ENCODE data around the gene PRKCA.
"Not testable (repeated sequence)": the region's sequence is repeated elsewhere in the genome, so short reads cannot be mapped to it uniquely, and the experiment has no call there.

PRKCA gene

GRCh38 chr17:66611397-66611796 is 309.0 kb downstream of the PRKCA start:
- Histone ChIP-seq H3K4me3 (no peak overlapping the region), H3K27ac (no peak overlapping the region)

DNA sequence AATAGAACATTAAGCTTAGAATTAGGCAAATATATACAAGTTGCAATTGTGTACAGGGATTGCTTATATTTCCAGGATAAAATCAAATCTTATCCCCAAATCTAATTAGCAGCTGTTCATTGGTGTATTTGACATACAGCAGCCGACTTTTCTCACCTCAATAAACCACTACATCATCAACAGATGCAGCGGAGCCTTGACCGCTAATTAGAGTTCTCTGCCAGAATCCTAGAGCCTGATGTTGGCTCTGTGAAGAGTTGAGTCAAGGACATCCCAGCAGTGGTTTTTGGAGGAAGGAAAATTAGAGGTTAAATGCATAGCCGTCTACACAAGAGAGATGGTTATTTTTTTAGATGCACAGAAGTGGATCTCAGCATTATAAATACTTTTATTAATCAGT is 310.6 kb downstream of the PRKCA start:
- no peak overlapping the region for H3K27ac ChIP-seq
- H3K4me3 ChIP-seq, result no peak overlapping the region

DNA sequence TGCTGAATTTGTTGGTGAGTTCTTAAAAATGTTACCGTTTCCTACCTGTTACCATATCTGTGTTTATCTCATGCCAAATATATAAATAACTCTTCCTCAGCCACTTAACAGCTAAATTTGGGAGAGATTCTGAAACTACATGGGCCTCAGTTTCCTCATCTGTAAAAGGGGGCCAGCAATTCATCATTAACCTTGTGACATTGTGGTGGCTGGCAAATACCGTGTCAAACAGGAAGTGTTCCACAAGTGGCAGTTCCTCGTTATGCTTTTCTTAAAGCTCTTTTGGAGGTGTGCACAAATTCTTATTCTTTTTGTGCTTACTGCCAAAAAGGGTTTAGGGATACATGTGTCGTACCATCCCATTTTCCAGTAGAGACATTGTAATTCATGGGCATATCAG is 312.1 kb downstream of the PRKCA start:
- Histone ChIP-seq H3K4me3 (no peak overlapping the region), H3K27ac (no peak overlapping the region)

DNA sequence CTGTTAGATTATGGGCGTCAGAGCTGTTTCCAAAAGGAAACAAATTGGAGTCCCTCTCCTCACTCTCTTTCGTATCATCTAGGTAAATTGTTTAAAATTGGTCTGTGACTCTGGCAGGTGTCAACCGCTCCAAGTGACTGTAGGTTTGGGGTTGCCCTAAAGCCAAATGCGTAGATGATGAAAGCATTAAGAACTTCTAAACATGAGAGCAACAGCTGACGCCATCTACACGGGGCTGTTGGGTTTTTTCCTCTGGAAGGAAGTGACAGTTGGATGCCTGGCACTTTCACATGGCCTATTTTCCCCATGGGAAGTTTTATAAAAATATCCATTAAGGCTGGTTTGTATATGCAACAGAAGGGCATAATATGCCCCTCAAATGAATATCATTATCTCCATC is 316.8 kb downstream of the PRKCA start:
- no peak overlapping the region for H3K4me3 ChIP-seq
- H3K27ac ChIP-seq, result no peak overlapping the region

GRCh38 chr17:66620528-66620927 is 318.1 kb downstream of the PRKCA start:
- Histone ChIP-seq H3K4me3 (no peak overlapping the region), H3K27ac (no peak overlapping the region)

- not testable (repeated sequence) for H3K4me3 ChIP-seq, H3K27ac ChIP-seq
Measured at GRCh38 chr17:66624630-66625029, 322.2 kb downstream of the PRKCA start.

- no peak overlapping the region for H3K27ac ChIP-seq
- no peak overlapping the region for H3K4me3 ChIP-seq
Measured at GRCh38 chr17:66625311-66625767, 322.9 kb downstream of the PRKCA start.

GRCh38 chr17:66627985-66628384 is 325.6 kb downstream of the PRKCA start:
- no peak overlapping the region for H3K27ac ChIP-seq
- H3K4me3 ChIP-seq, result no peak overlapping the region

DNA sequence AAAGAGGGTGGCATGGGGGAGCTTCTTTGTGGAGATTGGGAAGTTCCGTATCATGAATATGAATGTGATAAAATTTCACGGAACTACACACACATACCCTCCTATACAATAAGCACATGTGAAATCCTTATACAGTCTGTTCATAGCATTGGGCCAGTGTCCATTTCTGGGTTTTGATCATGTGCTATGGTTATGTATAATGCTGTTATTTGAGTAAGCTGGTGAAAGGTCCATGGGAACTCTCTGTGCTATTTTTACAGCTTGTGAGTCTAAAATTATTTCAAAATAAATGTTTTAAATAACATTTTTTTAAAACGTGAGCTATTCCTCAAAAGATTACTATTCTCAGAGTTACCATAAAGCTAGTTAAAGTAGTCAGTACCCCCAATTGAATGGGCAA is 327.3 kb downstream of the PRKCA start:
- no peak overlapping the region for H3K27ac ChIP-seq
- H3K4me3 ChIP-seq, result no peak overlapping the region

- no peak overlapping the region for H3K27ac ChIP-seq
- H3K4me3 ChIP-seq, result no peak overlapping the region
Measured at GRCh38 chr17:66630379-66630778, 328.0 kb downstream of the PRKCA start.

DNA sequence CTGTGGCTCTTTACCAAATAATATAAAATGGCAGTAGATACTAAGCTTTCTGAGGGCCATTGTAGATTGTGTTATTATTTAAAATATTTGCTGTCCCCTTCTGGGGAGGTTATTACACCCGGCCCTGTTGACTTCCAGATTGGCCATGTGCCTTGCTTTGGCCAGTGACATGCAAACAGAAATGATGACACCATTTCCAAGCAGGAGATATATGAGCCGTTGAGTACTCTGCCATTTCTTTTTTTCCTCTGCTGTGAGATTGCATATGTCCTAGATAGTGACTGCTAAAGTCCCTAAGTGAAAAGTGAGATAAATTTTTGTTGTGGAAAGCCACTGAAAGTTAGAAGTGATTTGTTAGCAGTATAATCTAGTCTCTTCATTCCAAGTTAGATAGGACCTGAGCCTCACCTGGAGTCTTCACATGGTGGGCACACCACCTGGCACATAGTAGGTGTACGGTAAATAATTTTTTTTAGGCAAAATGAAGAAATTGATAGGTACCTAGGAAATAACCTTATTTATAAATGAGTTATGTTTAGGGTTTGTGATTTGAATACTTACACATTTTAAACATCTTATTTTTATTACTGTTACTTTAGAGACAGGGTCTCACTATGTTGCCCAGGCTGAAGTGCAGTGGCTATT is 328.5 kb downstream of the PRKCA start:
- no peak overlapping the region for H3K27ac ChIP-seq

DNA sequence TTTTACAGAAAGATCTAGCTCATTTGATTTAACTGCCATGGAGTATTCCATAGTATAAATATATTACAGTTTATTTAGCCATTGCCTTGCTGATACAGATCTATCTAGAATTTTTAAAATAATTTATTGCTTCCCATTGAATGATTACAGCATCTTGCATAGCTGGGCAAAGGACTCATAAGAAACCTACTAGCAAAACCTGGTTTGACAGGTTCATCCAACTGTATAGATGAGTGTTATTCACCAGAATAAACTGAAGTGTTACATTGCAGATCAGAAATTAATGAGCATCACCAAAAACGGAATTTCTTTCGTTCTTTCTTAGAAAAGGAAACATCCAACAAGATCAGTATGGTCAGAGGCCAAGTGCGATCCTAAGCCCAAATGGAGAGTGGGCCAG is 330.3 kb downstream of the PRKCA start:
- Histone ChIP-seq H3K4me3 (no peak overlapping the region), H3K27ac (no peak overlapping the region)

More for the DNA sequence above, 328.5 kb downstream of the PRKCA start:
- H3K4me3 ChIP-seq, result no peak overlapping the region

DNA sequence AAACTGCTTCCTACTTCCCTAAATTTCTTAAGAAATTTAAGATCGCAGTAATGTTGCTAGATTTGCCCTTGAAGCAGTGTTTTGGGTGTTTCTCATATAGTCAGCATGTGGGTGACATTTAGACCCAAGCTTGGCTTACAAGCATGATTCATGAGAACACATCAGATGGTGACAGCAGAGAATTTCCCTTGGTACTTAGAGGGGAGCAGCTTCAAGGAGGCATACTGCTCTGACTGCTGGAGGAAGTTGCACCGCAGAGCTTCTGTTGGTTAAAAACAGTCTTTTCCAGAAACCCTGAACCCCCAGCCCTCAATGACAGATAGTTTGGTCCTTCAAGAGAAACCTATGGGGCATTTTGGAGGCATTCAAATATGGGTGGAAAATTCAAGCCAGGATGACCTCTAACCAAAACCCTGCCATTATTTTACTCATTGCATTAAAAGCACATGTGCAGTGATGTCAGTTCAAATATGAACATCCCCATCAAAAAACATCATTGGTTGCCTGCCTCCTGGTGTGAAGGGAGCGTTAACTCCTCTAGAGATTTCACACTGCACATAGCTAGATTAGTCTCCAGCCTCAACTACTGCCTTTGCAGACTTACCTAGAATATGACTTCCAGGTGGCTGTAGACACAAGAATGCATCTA is 331.0 kb downstream of the PRKCA start:
- H3K4me3 ChIP-seq, result no peak overlapping the region

GRCh38 chr17:66634193-66634592 is 331.8 kb downstream of the PRKCA start:
- Histone ChIP-seq H3K27ac (no peak overlapping the region), H3K4me3 (no peak overlapping the region)

More for the DNA sequence above, 331.0 kb downstream of the PRKCA start:
- no peak overlapping the region for H3K27ac ChIP-seq

DNA sequence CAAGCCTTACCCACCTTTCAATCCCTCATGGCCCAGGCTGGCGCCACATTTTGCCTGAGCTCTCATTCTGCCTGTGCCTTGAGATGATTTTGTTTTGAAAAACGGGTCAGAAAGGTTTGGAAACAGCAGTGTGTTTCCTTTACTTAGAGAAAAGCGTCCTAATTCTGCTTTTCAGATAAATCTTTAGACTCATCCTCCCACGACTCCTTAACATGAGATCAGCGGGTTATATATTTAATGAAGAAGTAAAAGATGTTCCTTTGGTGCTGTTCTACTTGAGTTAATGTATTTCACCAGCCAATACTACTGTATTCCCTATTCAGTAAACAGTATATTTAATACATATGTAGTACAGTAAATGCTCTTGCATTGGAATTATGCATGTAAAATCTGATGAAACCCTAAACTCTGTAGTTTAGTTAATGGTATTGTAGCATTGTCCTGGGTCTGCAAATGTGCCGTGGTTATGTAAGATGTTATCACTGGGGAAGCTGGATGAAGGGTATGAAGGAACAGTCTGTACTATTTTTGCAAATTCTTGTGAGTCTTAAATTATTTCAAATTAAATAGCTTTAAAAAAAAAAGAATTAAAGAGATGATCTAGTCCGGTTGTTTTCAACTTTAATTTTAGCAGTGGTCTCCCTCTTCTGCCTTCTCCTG is 333.1 kb downstream of the PRKCA start:
- Histone ChIP-seq H3K4me3 (no peak overlapping the region), H3K27ac (no peak overlapping the region)

DNA sequence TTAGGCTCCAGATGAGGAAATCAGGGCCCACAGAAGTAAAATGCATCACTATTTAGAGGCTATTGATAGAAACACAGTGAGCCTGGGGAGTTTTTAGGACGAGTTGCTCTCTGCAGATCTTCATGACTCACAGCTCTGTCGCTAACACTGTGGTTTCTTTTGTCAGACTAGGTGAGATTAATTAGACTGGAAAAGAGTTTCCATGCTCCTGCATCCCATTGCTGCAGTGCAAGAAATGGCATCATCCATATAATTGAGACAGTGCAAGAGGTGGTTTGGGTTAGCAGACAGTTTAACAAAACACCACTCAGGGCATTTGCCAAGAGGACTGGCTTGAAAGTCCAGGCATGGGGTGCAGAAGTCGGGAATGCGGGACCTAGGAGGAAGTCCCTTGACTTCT is 333.7 kb downstream of the PRKCA start:
- no peak overlapping the region for H3K27ac ChIP-seq
- no peak overlapping the region for H3K4me3 ChIP-seq

DNA sequence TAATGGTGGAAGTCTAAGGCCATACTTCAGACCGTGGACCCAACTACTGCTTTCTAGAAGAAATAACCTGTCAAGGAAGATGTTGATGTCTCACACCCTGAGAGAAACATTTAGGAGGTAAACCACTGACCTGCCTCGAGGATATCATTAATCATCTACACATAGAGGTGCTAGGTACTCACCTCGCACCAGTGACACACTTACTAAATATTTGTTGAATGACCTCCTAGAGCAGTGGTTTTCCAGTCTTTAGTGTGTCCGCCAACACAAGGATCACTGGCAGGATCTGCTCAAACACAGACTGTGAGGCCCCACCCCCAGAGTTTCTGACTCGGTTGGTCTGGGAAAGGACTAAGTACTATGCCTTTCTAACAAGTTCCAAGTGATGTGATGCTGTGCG is 335.1 kb downstream of the PRKCA start:
- Histone ChIP-seq H3K27ac (no peak overlapping the region), H3K4me3 (no peak overlapping the region)

- no peak overlapping the region for H3K27ac ChIP-seq
- no peak overlapping the region for H3K4me3 ChIP-seq
Measured at GRCh38 chr17:66638707-66639479, 336.5 kb downstream of the PRKCA start.

DNA sequence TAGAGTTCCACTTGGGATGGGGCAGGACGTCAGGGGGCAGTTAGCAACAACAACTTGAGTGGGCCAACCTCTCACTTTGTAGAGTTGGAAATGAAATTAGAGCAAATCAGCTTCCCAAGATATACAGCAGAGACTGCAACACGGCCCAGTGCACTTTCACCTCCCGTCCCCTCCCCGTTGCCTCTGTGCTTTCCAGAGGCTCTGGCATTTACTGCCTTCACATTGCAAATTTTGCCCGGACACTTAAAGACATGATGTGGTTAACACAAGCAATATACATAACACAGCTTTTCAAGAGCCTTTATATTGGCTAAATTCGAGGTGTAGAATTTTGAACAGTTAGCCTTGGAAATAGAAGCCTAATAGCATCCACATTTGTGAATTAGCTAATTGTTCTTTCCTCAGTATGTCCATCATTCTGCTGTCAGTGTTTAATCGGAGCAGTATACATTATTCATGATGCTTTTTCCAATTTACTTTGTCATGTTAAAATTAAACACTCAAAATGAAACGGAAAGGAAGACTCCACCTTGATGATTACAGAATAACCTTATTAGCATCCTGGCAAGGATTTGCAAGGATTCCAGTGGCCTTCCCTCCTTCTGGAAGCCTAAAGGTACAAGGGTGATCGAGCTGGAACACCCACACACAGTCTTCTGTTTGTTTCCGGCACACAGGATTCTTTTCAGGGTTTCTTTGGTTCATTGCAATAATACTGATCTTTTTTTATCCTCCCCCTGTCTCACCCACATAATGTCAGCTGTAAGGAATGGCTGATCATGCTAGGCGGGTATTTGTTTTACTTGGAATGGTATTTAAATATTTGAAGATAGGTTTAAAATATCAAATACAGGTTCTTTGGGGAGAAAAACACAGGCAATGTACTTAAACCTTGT is 341.6 kb downstream of the PRKCA start:
- H3K4me3 ChIP-seq, result no peak overlapping the region
- no peak overlapping the region for H3K27ac ChIP-seq

Measured in skin epidermis (tissue), 12 donors.